ENCODE results near the gene ANKRD18B.
"Not testable (repeated sequence)": the region's sequence is repeated elsewhere in the genome, so short reads cannot be mapped to it uniquely, and the experiment has no call there.

GRCh38 chr9:33511184-33511517 is 12.9 kb upstream of the ANKRD18B start:
- TF ChIP-seq POLR2A (IDR thresholded peaks at IDR 0.05; ENCODE audit: control extremely low read depth in 1 of 2, low read depth in 2 of 2, low read length in 2 of 2); CTCF (IDR thresholded peaks at IDR 0.05; ENCODE audit: control extremely low read depth in 1 of 3, insufficient read depth in 1 of 3, low read depth in 1 of 3, low read length in 3 of 3); NRF1 (IDR thresholded peaks at IDR 0.05; ENCODE audit: low read depth, low read length); SP1 (IDR thresholded peaks at IDR 0.05; ENCODE audit: low read depth, low read length); SUZ12 (IDR thresholded peaks at IDR 0.05; ENCODE audit: low read length); CEBPB (IDR thresholded peaks at IDR 0.05; ENCODE audit: low read depth, low read length); SRF (IDR thresholded peaks at IDR 0.05; ENCODE audit: low read depth, low read length); CREB1 (IDR thresholded peaks at IDR 0.05); RAD21 (IDR thresholded peaks at IDR 0.05 in 1 of 2, conservative IDR thresholded peaks at IDR 0.05 in 1 of 2; ENCODE audit: low read depth in 2 of 2, low read length in 2 of 2); HDAC2 (IDR thresholded peaks at IDR 0.05; ENCODE audit: borderline replicate concordance in 1 of 2, low read depth in 2 of 2, low read length in 2 of 2); SAP30 (IDR thresholded peaks at IDR 0.05; ENCODE audit: insufficient read depth, insufficient replicate concordance, low read length); CHD7 (IDR thresholded peaks at IDR 0.05; ENCODE audit: insufficient replicate concordance, low read length): not testable (repeated sequence)
